HEK293T (cell line): ENCODE data around the gene TPD52L2.
"Not testable (repeated sequence)": the region's sequence is repeated elsewhere in the genome, so short reads cannot be mapped to it uniquely, and the experiment has no call there.

Source experiments
- BHLHE40 ChIP-seq: fragments of 450-650 bp; IDR thresholded peaks from 2 replicates; pipeline ENCODE4 v1.6.1; 2016; ENCODE audit warnings: mild to moderate bottlenecking, moderate library complexity, borderline replicate concordance
- FOXK2 ChIP-seq: fragments of 450-650 bp; IDR thresholded peaks from 2 replicates; pipeline ENCODE4 v1.6.1; 2016; ENCODE audit warnings: mild to moderate bottlenecking
- HDGF ChIP-seq: fragments of 450-650 bp; IDR thresholded peaks from 2 replicates; pipeline ENCODE4 v1.6.1; 2017; ENCODE audit warnings: antibody characterized with exemption, borderline replicate concordance
- LEF1 ChIP-seq: fragments of 450-650 bp; IDR thresholded peaks from 2 replicates; pipeline ENCODE4 v1.6.1; 2017; ENCODE audit warnings: mild to moderate bottlenecking, borderline replicate concordance

DNA sequence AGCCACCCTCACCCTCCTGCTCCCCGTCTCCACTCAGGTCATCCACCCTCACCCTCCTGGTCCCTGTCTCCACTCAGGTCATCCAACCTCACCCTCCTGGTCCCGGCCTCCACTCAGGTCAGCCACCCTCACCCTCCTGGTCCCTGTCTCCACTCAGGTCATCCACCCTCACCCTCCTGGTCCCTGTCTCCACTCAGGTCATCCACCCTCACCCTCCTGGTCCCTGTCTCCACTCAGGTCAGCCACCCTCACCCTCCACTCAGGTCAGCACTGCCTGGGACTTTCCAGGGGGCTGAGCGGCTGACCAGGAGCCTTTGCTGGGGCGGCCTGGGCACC, 11.4 kb upstream of the TPD52L2 start:
- TF ChIP-seq HDGF, FOXK2, LEF1, BHLHE40: not testable (repeated sequence)
